ENCODE data around the gene ELF3. TPM values are rescaled to one million over a fixed set of nuclear protein-coding genes. Genes with fewer than 3 reads are reported as not detected.
"Not testable (repeated sequence)": the region's sequence is repeated elsewhere in the genome, so short reads cannot be mapped to it uniquely, and the experiment has no call there.

The ELF3 gene
- polyA plus RNA-seq (2013, experiment 1 of 4): 6.8 TPM
- 3.6 TPM for polyA plus RNA-seq (2013, experiment 2 of 4)
- 5.1 TPM for polyA plus RNA-seq (2013, experiment 3 of 4)
- 3.0 TPM for polyA plus RNA-seq (2013, experiment 4 of 4)

DNA sequence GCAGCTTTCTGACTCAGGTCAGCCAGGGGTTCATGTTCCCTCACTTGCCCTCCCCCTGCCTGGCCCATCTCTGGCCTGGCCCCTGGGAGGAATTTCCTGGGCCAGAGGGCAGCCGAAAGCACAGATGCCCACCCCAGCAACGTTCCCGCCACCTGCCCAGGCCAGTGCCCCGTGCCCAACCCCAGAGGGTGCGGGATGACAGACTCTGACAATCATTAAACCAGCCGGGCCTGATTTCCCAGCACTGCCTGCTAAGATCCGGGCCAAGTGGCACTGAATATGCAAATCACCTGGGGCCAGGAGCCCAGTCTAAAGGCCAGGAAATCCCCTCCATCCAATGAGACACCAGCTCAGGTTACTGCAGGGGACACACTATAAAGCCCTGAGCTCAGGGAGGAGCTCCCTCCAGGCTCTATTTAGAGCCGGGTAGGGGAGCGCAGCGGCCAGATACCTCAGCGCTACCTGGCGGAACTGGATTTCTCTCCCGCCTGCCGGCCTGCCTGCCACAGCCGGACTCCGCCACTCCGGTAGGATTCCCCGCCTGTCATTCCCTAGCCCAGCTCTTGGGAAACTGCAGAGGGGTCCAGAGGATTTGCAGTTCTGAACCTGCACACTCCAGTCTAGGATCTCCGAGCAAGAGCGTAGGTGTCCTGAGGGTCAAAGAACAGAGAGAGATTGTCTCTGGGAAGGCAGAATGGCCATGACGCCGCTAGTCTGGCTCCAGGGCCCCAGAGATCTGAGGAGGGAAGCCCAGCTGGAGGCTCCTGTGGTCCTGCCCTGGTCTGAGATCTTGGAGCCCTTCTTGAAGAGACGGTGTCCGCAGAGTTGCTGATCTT, at the start of gene ELF3:
Gene ELF3, plus strand, starts transcription at position 408 of the 836 bp plus-strand sequence. CDS start 550 bp downstream, outside the sequence.
- Histone ChIP-seq H3K9me3 (ENCODE audit: control insufficient read depth, low read length) (no peaks in the 10 kb centered on the region), H3K36me3 (ENCODE audit: control insufficient read depth, insufficient read depth, low read length) (no peaks in the 10 kb centered on the region), H3K27ac (ENCODE audit: insufficient read depth, low read depth, low read length, poor library complexity, severe bottlenecking) (peak within 1 kb of the TSS; percentile 20), H3K4me1 (ENCODE audit: control insufficient read depth, insufficient read depth, low read length) (peaks cover 17% of the 10 kb centered on the region), H3K27me3 (ENCODE audit: control insufficient read depth, insufficient read depth, low read length, poor library complexity, severe bottlenecking) (no peaks in the 10 kb centered on the region), H3K4me3 (ENCODE audit: insufficient read depth, low read depth, low read length) (peak within 1 kb of the TSS; percentile 13)
- 15 to 16% methylated on average over 23 to 24 of the region's 24 CpGs for WGBS, 2 experiments

GRCh38 chr1:201962382-201962781, 48.0 kb upstream of the ELF3 start:
- WGBS, 2 experiments: 91 to 94% methylated on average over 10 of the region's 10 CpGs
- peaks cover 46% of the 10 kb centered on the region for H3K36me3 ChIP-seq (ENCODE audit: control insufficient read depth, insufficient read depth, low read length)
- not testable (repeated sequence) for H3K27ac ChIP-seq (ENCODE audit: insufficient read depth, low read depth, low read length, poor library complexity, severe bottlenecking); H3K27me3 ChIP-seq (ENCODE audit: control insufficient read depth, insufficient read depth, low read length, poor library complexity, severe bottlenecking); H3K9me3 ChIP-seq (ENCODE audit: control insufficient read depth, low read length); H3K4me3 ChIP-seq (ENCODE audit: insufficient read depth, low read depth, low read length); H3K4me1 ChIP-seq (ENCODE audit: control insufficient read depth, insufficient read depth, low read length)

DNA sequence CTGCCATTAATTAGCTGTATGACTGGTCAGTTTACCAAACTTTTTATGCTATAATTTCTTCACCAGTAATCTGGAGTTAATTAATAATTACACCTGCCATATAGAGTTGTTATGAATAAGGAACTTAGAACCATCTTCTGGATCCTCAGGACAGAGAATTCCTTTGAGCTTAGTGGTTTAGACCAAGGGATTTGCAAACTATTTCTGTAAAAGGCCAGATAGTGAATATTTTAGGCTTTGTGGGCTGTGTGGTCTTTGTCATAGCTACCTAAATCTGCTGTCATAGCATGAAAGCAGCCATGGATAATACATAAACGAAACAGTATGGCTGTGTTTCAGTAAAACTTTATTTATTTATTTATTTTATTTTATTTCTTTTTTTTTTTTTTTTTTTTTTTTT, 46.1 kb upstream of the ELF3 start:
- 100% methylated on average over 1 of the region's 1 CpG; no CpG with 5 or more reads in 1 of the 2 experiments for WGBS, 2 experiments

GRCh38 chr1:201966171-201966570, 44.2 kb upstream of the ELF3 start:
- Histone ChIP-seq H3K9me3 (ENCODE audit: control insufficient read depth, low read length) (no peaks in the 10 kb centered on the region), H3K27me3 (ENCODE audit: control insufficient read depth, insufficient read depth, low read length, poor library complexity, severe bottlenecking) (no peaks in the 10 kb centered on the region), H3K27ac (ENCODE audit: insufficient read depth, low read depth, low read length, poor library complexity, severe bottlenecking) (no peak overlapping the region), H3K4me3 (ENCODE audit: insufficient read depth, low read depth, low read length) (no peak overlapping the region), H3K36me3 (ENCODE audit: control insufficient read depth, insufficient read depth, low read length) (peaks cover 50% of the 10 kb centered on the region), H3K4me1 (ENCODE audit: control insufficient read depth, insufficient read depth, low read length) (no peaks in the 10 kb centered on the region)
- WGBS, 2 experiments: 90 to 94% methylated on average over 5 of the region's 5 CpGs

More for the DNA sequence above, 46.1 kb upstream of the ELF3 start:
- Histone ChIP-seq H3K36me3 (ENCODE audit: control insufficient read depth, insufficient read depth, low read length) (peaks cover 37% of the 10 kb centered on the region), H3K27me3 (ENCODE audit: control insufficient read depth, insufficient read depth, low read length, poor library complexity, severe bottlenecking) (no peaks in the 10 kb centered on the region), H3K4me3 (ENCODE audit: insufficient read depth, low read depth, low read length) (no peak overlapping the region), H3K4me1 (ENCODE audit: control insufficient read depth, insufficient read depth, low read length) (no peaks in the 10 kb centered on the region), H3K9me3 (ENCODE audit: control insufficient read depth, low read length) (no peaks in the 10 kb centered on the region), H3K27ac (ENCODE audit: insufficient read depth, low read depth, low read length, poor library complexity, severe bottlenecking) (no peak overlapping the region)

- Histone ChIP-seq H3K27me3 (ENCODE audit: control insufficient read depth, insufficient read depth, low read length, poor library complexity, severe bottlenecking) (no peaks in the 10 kb centered on the region), H3K27ac (ENCODE audit: insufficient read depth, low read depth, low read length, poor library complexity, severe bottlenecking) (no peak overlapping the region), H3K4me1 (ENCODE audit: control insufficient read depth, insufficient read depth, low read length) (no peaks in the 10 kb centered on the region), H3K9me3 (ENCODE audit: control insufficient read depth, low read length) (no peaks in the 10 kb centered on the region), H3K4me3 (ENCODE audit: insufficient read depth, low read depth, low read length) (no peak overlapping the region), H3K36me3 (ENCODE audit: control insufficient read depth, insufficient read depth, low read length) (peaks cover 41% of the 10 kb centered on the region)
- 93 to 96% methylated on average over 16 of the region's 16 CpGs for WGBS, 2 experiments
Observed at GRCh38 chr1:201968202-201968925, 42.0 kb upstream of the ELF3 start.

DNA sequence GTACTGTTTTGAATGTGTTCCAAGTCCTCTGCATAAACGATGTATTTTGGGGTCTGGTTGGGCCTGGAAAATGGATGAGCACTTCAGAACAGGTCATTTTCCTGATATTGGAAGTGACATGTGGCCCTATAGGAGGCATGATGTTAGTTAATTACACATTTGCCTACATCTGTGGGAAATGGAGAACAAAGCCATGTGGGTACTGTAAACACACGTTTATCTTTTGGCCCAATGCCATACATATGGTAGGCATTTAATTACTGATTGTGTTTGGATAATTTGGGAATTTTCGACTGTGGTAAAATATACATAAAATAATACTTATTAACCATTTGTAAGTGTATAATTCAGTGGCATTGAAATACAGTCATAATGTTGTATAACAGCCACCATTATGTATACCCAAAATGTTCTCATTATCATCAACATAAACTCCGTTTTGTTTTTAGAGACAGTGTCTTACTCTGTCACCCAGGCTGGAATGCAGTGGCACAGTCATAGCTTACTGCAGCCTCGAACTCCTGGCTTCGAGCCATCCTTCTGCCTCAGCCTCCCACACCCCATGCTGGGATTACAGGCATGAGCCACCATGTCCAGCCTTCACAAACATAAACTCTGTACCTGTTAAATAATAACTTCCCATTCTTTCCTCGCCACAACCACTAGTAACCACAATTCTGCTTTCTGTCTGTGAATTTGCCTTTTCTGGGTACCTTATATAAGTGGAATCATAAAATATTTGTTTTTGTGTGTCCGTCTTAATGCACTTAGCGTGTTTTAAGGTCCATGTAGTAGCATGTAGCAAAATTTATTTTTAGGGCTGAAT, 39.8 kb upstream of the ELF3 start:
- WGBS, 2 experiments: 92 to 96% methylated on average over 8 of the region's 9 CpGs
- Histone ChIP-seq H3K9me3 (ENCODE audit: control insufficient read depth, low read length) (no peaks in the 10 kb centered on the region), H3K4me1 (ENCODE audit: control insufficient read depth, insufficient read depth, low read length) (no peaks in the 10 kb centered on the region), H3K27ac (ENCODE audit: insufficient read depth, low read depth, low read length, poor library complexity, severe bottlenecking) (no peak overlapping the region), H3K27me3 (ENCODE audit: control insufficient read depth, insufficient read depth, low read length, poor library complexity, severe bottlenecking) (no peaks in the 10 kb centered on the region), H3K36me3 (ENCODE audit: control insufficient read depth, insufficient read depth, low read length) (peaks cover 27% of the 10 kb centered on the region), H3K4me3 (ENCODE audit: insufficient read depth, low read depth, low read length) (no peak overlapping the region)

DNA sequence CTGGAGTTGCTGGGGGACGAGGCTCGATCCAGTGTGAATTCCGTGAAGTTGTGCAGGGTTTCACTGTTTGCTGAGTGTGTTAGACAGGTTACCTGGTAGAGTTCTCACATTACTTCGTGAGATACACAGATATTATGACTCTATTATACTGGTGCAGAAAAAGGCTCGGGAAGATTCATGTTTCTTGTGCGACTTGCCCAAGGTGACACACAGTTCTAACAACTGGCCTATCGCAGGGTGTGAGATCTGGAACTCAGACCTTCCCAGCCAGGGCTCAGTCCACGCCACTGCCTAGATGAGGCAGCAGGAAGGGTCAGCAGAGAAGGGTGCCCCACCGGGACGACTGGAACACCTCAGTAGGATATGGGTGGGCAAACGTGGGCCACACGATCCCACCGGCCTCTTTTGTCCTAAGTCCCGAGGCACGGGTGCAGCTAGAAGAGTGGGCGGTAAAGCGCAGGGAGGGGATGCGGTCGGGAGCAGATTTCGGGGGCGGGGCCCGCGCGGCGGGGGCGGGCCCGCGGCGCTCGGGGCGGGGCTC, 28.2 kb upstream of the ELF3 start:
- WGBS, 2 experiments: 17% methylated on average over 31 of the region's 31 CpGs
- H3K4me3 ChIP-seq (ENCODE audit: insufficient read depth, low read depth, low read length): peak overlapping the region; percentile 88
- H3K27me3 ChIP-seq (ENCODE audit: control insufficient read depth, insufficient read depth, low read length, poor library complexity, severe bottlenecking): peaks cover 11% of the 10 kb centered on the region
- H3K27ac ChIP-seq (ENCODE audit: insufficient read depth, low read depth, low read length, poor library complexity, severe bottlenecking): no peak overlapping the region
- H3K4me1 ChIP-seq (ENCODE audit: control insufficient read depth, insufficient read depth, low read length): no peaks in the 10 kb centered on the region
- no peaks in the 10 kb centered on the region for H3K36me3 ChIP-seq (ENCODE audit: control insufficient read depth, insufficient read depth, low read length)
- no peaks in the 10 kb centered on the region for H3K9me3 ChIP-seq (ENCODE audit: control insufficient read depth, low read length)

GRCh38 chr1:201982623-201983379, 27.6 kb upstream of the ELF3 start, which contains the start of gene RNPEP:
Gene RNPEP, plus strand, starts transcription at chr1:201982648. Its CDS starts 19 bp downstream, at chr1:201982667.
- no peaks in the 10 kb centered on the region for H3K36me3 ChIP-seq (ENCODE audit: control insufficient read depth, insufficient read depth, low read length)
- peak within 1 kb of the TSS; percentile 88 for H3K4me3 ChIP-seq (ENCODE audit: insufficient read depth, low read depth, low read length)
- H3K9me3 ChIP-seq (ENCODE audit: control insufficient read depth, low read length): no peaks in the 10 kb centered on the region
- H3K27me3 ChIP-seq (ENCODE audit: control insufficient read depth, insufficient read depth, low read length, poor library complexity, severe bottlenecking): peaks cover 11% of the 10 kb centered on the region
- 0% methylated on average over 80 of the region's 80 CpGs for WGBS, 2 experiments
- H3K4me1 ChIP-seq (ENCODE audit: control insufficient read depth, insufficient read depth, low read length): no peaks in the 10 kb centered on the region
- H3K27ac ChIP-seq (ENCODE audit: insufficient read depth, low read depth, low read length, poor library complexity, severe bottlenecking): peak within 1 kb of the TSS; percentile 26

- peak overlapping the region; percentile 88 for H3K4me3 ChIP-seq (ENCODE audit: insufficient read depth, low read depth, low read length)
- H3K9me3 ChIP-seq (ENCODE audit: control insufficient read depth, low read length): no peaks in the 10 kb centered on the region
- H3K36me3 ChIP-seq (ENCODE audit: control insufficient read depth, insufficient read depth, low read length): no peaks in the 10 kb centered on the region
- H3K27ac ChIP-seq (ENCODE audit: insufficient read depth, low read depth, low read length, poor library complexity, severe bottlenecking): no peak overlapping the region
- no peaks in the 10 kb centered on the region for H3K4me1 ChIP-seq (ENCODE audit: control insufficient read depth, insufficient read depth, low read length)
- WGBS, 2 experiments: 18 to 19% methylated on average over 11 of the region's 11 CpGs
- H3K27me3 ChIP-seq (ENCODE audit: control insufficient read depth, insufficient read depth, low read length, poor library complexity, severe bottlenecking): peaks cover 11% of the 10 kb centered on the region
Observed at GRCh38 chr1:201983380-201983805, 27.0 kb upstream of the ELF3 start.
